Astrocyte (in vitro differentiated cells and primary cell): Measurements from ENCODE around the gene USP31. TPM values are rescaled to one million over a fixed set of nuclear protein-coding genes. Genes with fewer than 3 reads are reported as not detected.

Experiments
- DNase-seq: peaks from one replicate; pipeline ENCODE4 v3.0.0-alpha.2; 2010; ENCODE audit warnings: low read depth
- FAIRE-seq: peaks from 2 replicates; lab custom pipeline; 2011; peaks lifted over from hg19 to GRCh38; lab: Jason Lieb, UNC
- H2AFZ ChIP-seq: 2 replicates; pipeline ENCODE4 v1.6.0; 2012; ENCODE audit warnings: low read depth, low read length, inconsistent platforms
- H3K27ac ChIP-seq: 2 replicates; pipeline ENCODE4 v1.5.1; 2011; ENCODE audit warnings: low read depth, low read length, inconsistent platforms
- H3K27me3 ChIP-seq: 2 replicates; pipeline ENCODE4 v1.6.0; 2011; ENCODE audit warnings: low read length, inconsistent platforms; ENCODE audit not compliant: insufficient read depth
- H3K36me3 ChIP-seq: 2 replicates; pipeline ENCODE4 v1.5.1; 2011; ENCODE audit warnings: low read length, inconsistent platforms; ENCODE audit not compliant: insufficient read depth
- H3K4me1 ChIP-seq: 2 replicates; pipeline ENCODE4 v1.5.1; 2011; ENCODE audit warnings: low read length, inconsistent platforms; ENCODE audit not compliant: insufficient read depth
- H3K4me2 ChIP-seq: 2 replicates; pipeline ENCODE4 v1.6.0; 2012; ENCODE audit warnings: low read length, inconsistent platforms
- H3K4me3 ChIP-seq: 2 replicates; pipeline ENCODE4 v1.5.1; 2011; ENCODE audit warnings: low read depth, mild to moderate bottlenecking, low read length, inconsistent platforms; ENCODE audit not compliant: insufficient read depth
- H3K79me2 ChIP-seq: 2 replicates; pipeline ENCODE4 v1.6.0; 2012; ENCODE audit warnings: mild to moderate bottlenecking, low read length, inconsistent platforms; ENCODE audit not compliant: insufficient read depth
- H3K9ac ChIP-seq: 2 replicates; pipeline ENCODE4 v1.6.0; 2012; ENCODE audit warnings: mild to moderate bottlenecking, low read length, inconsistent platforms
- H3K9me3 ChIP-seq: 2 replicates; pipeline ENCODE4 v1.5.1; 2012; ENCODE audit warnings: low read depth, mild to moderate bottlenecking, low read length, inconsistent platforms; ENCODE audit not compliant: insufficient read depth
- H4K20me1 ChIP-seq: 2 replicates; pipeline ENCODE4 v1.6.0; 2012; ENCODE audit warnings: low read length, inconsistent platforms; ENCODE audit not compliant: insufficient read depth
- H3K27ac Mint-ChIP-seq: one replicate; pipeline ENCODE4 v1.8.0; 2021; ENCODE audit warnings: mild to moderate bottlenecking, mixed read lengths; ENCODE audit not compliant: unreplicated experiment
- H3K27me3 Mint-ChIP-seq: one replicate; pipeline ENCODE4 v1.8.0; 2021; ENCODE audit warnings: low read depth, mixed read lengths; ENCODE audit not compliant: unreplicated experiment
- H3K36me3 Mint-ChIP-seq: one replicate; pipeline ENCODE4 v1.8.0; 2021; ENCODE audit warnings: low read depth, mixed read lengths; ENCODE audit not compliant: unreplicated experiment
- H3K4me1 Mint-ChIP-seq: one replicate; pipeline ENCODE4 v1.8.0; 2021; ENCODE audit warnings: low read depth, mixed read lengths; ENCODE audit not compliant: unreplicated experiment
- H3K4me3 Mint-ChIP-seq: one replicate; pipeline ENCODE4 v1.8.0; 2021; ENCODE audit warnings: mild to moderate bottlenecking, moderate library complexity, mixed read lengths; ENCODE audit not compliant: unreplicated experiment
- H3K9me3 Mint-ChIP-seq: one replicate; pipeline ENCODE4 v1.8.0; 2021; ENCODE audit warnings: mild to moderate bottlenecking, mixed read lengths; ENCODE audit not compliant: unreplicated experiment
- EZH2 ChIP-seq: IDR thresholded peaks from 2 replicates; pipeline ENCODE4 v1.6.1; 2012; ENCODE audit warnings: mild to moderate bottlenecking, low read length, inconsistent platforms; ENCODE audit not compliant: insufficient read depth
- total RNA-seq: library from RNA; stranded (reverse); gene quantifications from 2 replicates; pipeline ENCODE4 v1.2.1, GENCODE V29; 2021
- TF ChIP-seq, protein P1 (sequence below): IDR thresholded peaks from 2 replicates; pipeline ENCODE4 v1.5.1; 2011; ENCODE audit warnings: low read depth, mild to moderate bottlenecking, inconsistent platforms, low read length, moderate library complexity; ENCODE audit not compliant: insufficient read depth

Gene USP31
- total RNA-seq, 1 donor from 2014 or later, result 9.4 TPM

DNA sequence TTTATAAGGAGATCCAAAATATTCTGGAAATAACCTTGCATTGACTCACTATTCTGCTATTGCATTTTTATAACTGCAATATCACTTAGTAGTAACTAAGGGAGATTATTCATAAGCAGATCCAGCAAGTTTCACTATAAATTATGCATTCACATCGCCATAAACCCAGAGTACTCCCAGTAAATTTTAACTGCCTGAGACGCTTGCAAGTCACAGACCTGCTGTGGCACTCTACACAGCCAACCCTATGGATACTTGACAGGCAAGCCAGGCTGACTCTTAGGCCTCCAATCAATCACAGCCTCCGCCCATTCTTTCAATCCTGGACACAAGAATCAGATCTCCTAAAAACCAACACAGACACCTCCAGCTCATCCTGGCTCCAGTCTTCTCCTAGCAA lies 28.2 kb downstream of the USP31 start:
- no peak overlapping the region for H3K4me2 ChIP-seq
- H3K4me1 Mint-ChIP-seq, result peaks cover 13% of the 10 kb centered on the region
- H3K27me3 Mint-ChIP-seq, result no peaks in the 10 kb centered on the region

DNA sequence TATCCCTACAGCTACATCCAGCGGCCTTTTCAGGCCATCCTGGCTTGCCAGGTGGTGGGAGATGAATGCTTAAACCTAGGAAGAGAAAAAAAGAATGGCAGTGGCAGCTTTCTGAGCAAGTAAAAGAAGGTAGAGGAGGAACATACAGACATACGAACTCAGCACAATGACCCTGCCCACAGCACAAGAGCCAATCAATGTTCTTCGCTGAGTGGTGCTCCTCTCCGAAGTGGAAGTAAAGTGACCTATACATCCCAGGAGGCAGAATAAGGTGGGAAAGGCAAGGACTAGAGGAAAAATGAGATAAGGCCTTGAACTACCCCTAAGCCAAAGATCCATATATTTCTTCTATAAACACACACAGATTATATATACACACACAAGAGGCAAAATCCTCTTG lies 28.7 kb downstream of the USP31 start:
- Mint-ChIP-seq H3K4me3 (no peak overlapping the region), H3K27ac (no peak overlapping the region), H3K27me3 (no peaks in the 10 kb centered on the region), H3K4me1 (peaks cover 13% of the 10 kb centered on the region), H3K9me3 (peaks cover 3% of the 10 kb centered on the region), H3K36me3 (no peaks in the 10 kb centered on the region)
- H3K4me2 ChIP-seq, result no peak overlapping the region
- H3K79me2 ChIP-seq, result peaks cover 81% of the 10 kb centered on the region
- H3K36me3 ChIP-seq, result no peaks in the 10 kb centered on the region
- TF ChIP-seq, protein P1, sequence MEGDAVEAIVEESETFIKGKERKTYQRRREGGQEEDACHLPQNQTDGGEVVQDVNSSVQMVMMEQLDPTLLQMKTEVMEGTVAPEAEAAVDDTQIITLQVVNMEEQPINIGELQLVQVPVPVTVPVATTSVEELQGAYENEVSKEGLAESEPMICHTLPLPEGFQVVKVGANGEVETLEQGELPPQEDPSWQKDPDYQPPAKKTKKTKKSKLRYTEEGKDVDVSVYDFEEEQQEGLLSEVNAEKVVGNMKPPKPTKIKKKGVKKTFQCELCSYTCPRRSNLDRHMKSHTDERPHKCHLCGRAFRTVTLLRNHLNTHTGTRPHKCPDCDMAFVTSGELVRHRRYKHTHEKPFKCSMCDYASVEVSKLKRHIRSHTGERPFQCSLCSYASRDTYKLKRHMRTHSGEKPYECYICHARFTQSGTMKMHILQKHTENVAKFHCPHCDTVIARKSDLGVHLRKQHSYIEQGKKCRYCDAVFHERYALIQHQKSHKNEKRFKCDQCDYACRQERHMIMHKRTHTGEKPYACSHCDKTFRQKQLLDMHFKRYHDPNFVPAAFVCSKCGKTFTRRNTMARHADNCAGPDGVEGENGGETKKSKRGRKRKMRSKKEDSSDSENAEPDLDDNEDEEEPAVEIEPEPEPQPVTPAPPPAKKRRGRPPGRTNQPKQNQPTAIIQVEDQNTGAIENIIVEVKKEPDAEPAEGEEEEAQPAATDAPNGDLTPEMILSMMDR, result no peak
- no peak for TF ChIP-seq EZH2
- no peaks in the 10 kb centered on the region for H3K9me3 ChIP-seq
- peaks cover 5% of the 10 kb centered on the region for H3K4me1 ChIP-seq
- H3K9ac ChIP-seq, result no peak overlapping the region
- no peak for FAIRE-seq
- DNase-seq, result no peak
- no peak overlapping the region for H3K4me3 ChIP-seq
- H2AFZ ChIP-seq, result no peak overlapping the region
- H3K27me3 ChIP-seq, result no peaks in the 10 kb centered on the region
- H3K27ac ChIP-seq, result no peak overlapping the region
- peaks cover 70% of the 10 kb centered on the region for H4K20me1 ChIP-seq

More for the DNA sequence above, 28.2 kb downstream of the USP31 start:
- FAIRE-seq, result no peak
- Histone ChIP-seq H3K9me3 (no peaks in the 10 kb centered on the region), H4K20me1 (peaks cover 70% of the 10 kb centered on the region), H3K9ac (no peak overlapping the region), H3K79me2 (peaks cover 83% of the 10 kb centered on the region), H2AFZ (no peak overlapping the region), H3K4me3 (no peak overlapping the region), H3K36me3 (no peaks in the 10 kb centered on the region), H3K4me1 (peaks cover 5% of the 10 kb centered on the region), H3K27me3 (no peaks in the 10 kb centered on the region), H3K27ac (no peak overlapping the region)
- no peak for DNase-seq
- H3K36me3 Mint-ChIP-seq, result no peaks in the 10 kb centered on the region
- H3K27ac Mint-ChIP-seq, result no peak overlapping the region
- no peak overlapping the region for H3K4me3 Mint-ChIP-seq
- no peak for TF ChIP-seq EZH2
- TF ChIP-seq, protein P1, result no peak
- H3K9me3 Mint-ChIP-seq, result peaks cover 3% of the 10 kb centered on the region

DNA sequence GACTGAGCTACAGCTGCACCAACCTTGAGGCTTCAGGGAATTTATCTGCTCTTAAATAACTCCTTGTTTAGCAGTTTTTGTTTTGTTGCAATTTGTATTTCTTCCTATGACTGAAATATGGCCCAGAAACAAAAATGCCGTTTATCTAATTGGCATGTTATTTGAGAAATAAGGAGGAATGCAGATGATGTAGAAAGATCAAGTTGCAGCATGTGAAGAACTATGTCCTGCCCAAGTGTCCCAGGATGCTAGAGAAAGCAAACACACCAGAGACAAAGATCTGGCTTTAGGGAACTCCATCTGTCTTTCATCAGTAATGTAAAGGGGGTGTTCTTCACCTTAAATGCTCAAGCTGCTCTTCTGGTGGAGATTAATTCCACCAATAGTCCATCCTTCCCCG lies 29.7 kb downstream of the USP31 start:
- H3K4me1 Mint-ChIP-seq, result peaks cover 10% of the 10 kb centered on the region
- peaks cover 66% of the 10 kb centered on the region for H4K20me1 ChIP-seq
- no peak overlapping the region for H3K27ac Mint-ChIP-seq

More for the DNA sequence above, 29.7 kb downstream of the USP31 start:
- no peak overlapping the region for H3K4me3 ChIP-seq
- H3K27me3 ChIP-seq, result no peaks in the 10 kb centered on the region
- H3K9me3 ChIP-seq, result no peaks in the 10 kb centered on the region
- no peak for TF ChIP-seq EZH2
- peaks cover 79% of the 10 kb centered on the region for H3K79me2 ChIP-seq
- H3K9ac ChIP-seq, result no peak overlapping the region
- no peak overlapping the region for H3K4me2 ChIP-seq
- H3K36me3 ChIP-seq, result no peaks in the 10 kb centered on the region
- H3K27ac ChIP-seq, result no peak overlapping the region
- H3K9me3 Mint-ChIP-seq, result peaks cover 3% of the 10 kb centered on the region
- FAIRE-seq, result no peak
- no peak overlapping the region for H3K4me3 Mint-ChIP-seq
- peaks cover 5% of the 10 kb centered on the region for H3K4me1 ChIP-seq
- no peaks in the 10 kb centered on the region for H3K36me3 Mint-ChIP-seq
- no peaks in the 10 kb centered on the region for H3K27me3 Mint-ChIP-seq
- no peak overlapping the region for H2AFZ ChIP-seq
- peak; percentile 35 for DNase-seq
